Lower lobe of right lung (tissue), 2 donors: ENCODE measurements around the gene EVI5L. TPM values are rescaled to one million over a fixed set of nuclear protein-coding genes. Genes with fewer than 3 reads are reported as not detected.
A peak's percentile ranks its signal among the peaks of the same experiment; 100 is the strongest.

Experiments
- ATAC-seq, 2 donors: fragments of 200-7000 bp; cut with Tn5 transposase; one replicate each; pipeline ENCODE4 v1.9.1; 2020 to 2022; ENCODE audit warnings: mild to moderate bottlenecking in 2 of 2, moderate library complexity in 2 of 2
- DNase-seq: peaks from one replicate; pipeline ENCODE4 v3.0.0-alpha.2; 2020
- H3K27ac ChIP-seq: fragments of 200-600 bp; one replicate; pipeline ENCODE4 v1.8.0; 2022
- H3K27me3 ChIP-seq: fragments of 200-600 bp; one replicate; pipeline ENCODE4 v1.8.0; 2022; ENCODE audit warnings: low read depth
- H3K36me3 ChIP-seq: fragments of 200-600 bp; one replicate; pipeline ENCODE4 v1.8.0; 2022; ENCODE audit warnings: mild to moderate bottlenecking
- H3K4me1 ChIP-seq: fragments of 200-600 bp; one replicate; pipeline ENCODE4 v1.8.0; 2022
- H3K4me3 ChIP-seq: fragments of 200-600 bp; one replicate; pipeline ENCODE4 v1.8.0; 2022; ENCODE audit warnings: mild to moderate bottlenecking
- H3K9me3 ChIP-seq: fragments of 200-600 bp; one replicate; pipeline ENCODE4 v1.8.0; 2022
- CTCF ChIP-seq: fragments of 200-600 bp; IDR thresholded peaks from one replicate; pipeline ENCODE4 v1.8.0; 2022; ENCODE audit warnings: antibody characterized with exemption, mild to moderate bottlenecking
- intact Hi-C: fragments of 100-400 bp; cut with DNase I; formaldehyde crosslinking; loops from one replicate; pipeline ENCODE4 v1.11.0; 2022
- total RNA-seq: library from RNA; stranded (reverse); fragmentation: NEBNext Ultra II Directional; extraction: Animal tissue kit (Norgen Biotek cat#: 25700); gene quantifications from one replicate; pipeline ENCODE4 v1.2.1, GENCODE V29; 2021
- donor health status: DM: no; HTN: yes; CAD: no; lungs with severe emphysema.

EVI5L gene
- total RNA-seq, 1 donor from 2014 or later, result 11.7 TPM

- Histone ChIP-seq H3K4me3 (no peak overlapping the region), H3K9me3 (no peaks in the 10 kb centered on the region), H3K27me3 (no peaks in the 10 kb centered on the region), H3K27ac (no peak overlapping the region), H3K36me3 (no peaks in the 10 kb centered on the region), H3K4me1 (peaks cover 25% of the 10 kb centered on the region)
- intact Hi-C loops, result no loop called here
- no peak for TF ChIP-seq CTCF
- DNase-seq (peak; percentile 45), ATAC-seq (no peak)
These were observed 70.4 kb downstream of the EVI5L start for GRCh38 chr19:7900401-7900870.

- Histone ChIP-seq H3K27me3 (no peaks in the 10 kb centered on the region), H3K4me3 (no peak overlapping the region), H3K27ac (no peak overlapping the region), H3K36me3 (peaks cover 3% of the 10 kb centered on the region), H3K9me3 (no peaks in the 10 kb centered on the region), H3K4me1 (peaks cover 30% of the 10 kb centered on the region)
- ATAC-seq (no peak), DNase-seq (no peak)
- intact Hi-C loops, result no loop called here
- TF ChIP-seq CTCF, result no peak
These were observed 70.9 kb downstream of the EVI5L start for GRCh38 chr19:7900931-7901330.

- TF ChIP-seq CTCF, result no peak
- intact Hi-C loops, result no loop called here
- Histone ChIP-seq H3K27ac (no peak overlapping the region), H3K36me3 (peaks cover 7% of the 10 kb centered on the region), H3K4me1 (peaks cover 34% of the 10 kb centered on the region), H3K9me3 (no peaks in the 10 kb centered on the region), H3K27me3 (no peaks in the 10 kb centered on the region), H3K4me3 (no peak overlapping the region)
- DNase-seq, result no peak
- no peak for ATAC-seq
These were observed 71.3 kb downstream of the EVI5L start for GRCh38 chr19:7901337-7901736.

GRCh38 chr19:7902796-7903243, 72.8 kb downstream of the EVI5L start:
- peak overlapping the region; percentile 88 for H3K4me3 ChIP-seq
- H3K9me3 ChIP-seq, result no peaks in the 10 kb centered on the region
- ATAC-seq (peak; percentile 7 to 41), DNase-seq (no peak)
- peaks cover 44% of the 10 kb centered on the region for H3K4me1 ChIP-seq
- H3K27ac ChIP-seq, result peak overlapping the region; percentile 81
- H3K27me3 ChIP-seq, result no peaks in the 10 kb centered on the region
- peaks cover 9% of the 10 kb centered on the region for H3K36me3 ChIP-seq
- TF ChIP-seq CTCF, result no peak
- intact Hi-C loops, result no loop called here

GRCh38 chr19:7903244-7904073, 73.4 kb downstream of the EVI5L start, which contains the start of gene MAP2K7:
MAP2K7 (plus strand) TSS chr19:7903877; CDS start chr19:7903945, 68 bp downstream.
- peak within 1 kb of the TSS; percentile 88 for H3K4me3 ChIP-seq
- no peaks in the 10 kb centered on the region for H3K27me3 ChIP-seq
- DNase-seq, result peak; percentile 100
- H3K36me3 ChIP-seq, result peaks cover 9% of the 10 kb centered on the region
- peak within 1 kb of the TSS; percentile 81 for H3K27ac ChIP-seq
- no peaks in the 10 kb centered on the region for H3K9me3 ChIP-seq
- peaks cover 44% of the 10 kb centered on the region for H3K4me1 ChIP-seq
- intact Hi-C loops, result no loop called here
- peak; percentile 92 to 95 for ATAC-seq
- peak; percentile 64 for TF ChIP-seq CTCF
